B cell (primary cell): ENCODE measurements around the gene HPRT1.

ENCODE experiments used
- CTCF ChIP-seq: fragments of 200-600 bp; IDR thresholded peaks from one replicate; pipeline ENCODE4 v1.8.0; 2022; ENCODE audit warnings: antibody characterized with exemption, mild to moderate bottlenecking
- EZH2 ChIP-seq: IDR thresholded peaks from 2 replicates; pipeline ENCODE4 v1.6.1; 2012; ENCODE audit warnings: borderline replicate concordance, low read depth, mild to moderate bottlenecking, moderate library complexity, low read length; ENCODE audit not compliant: insufficient read depth, poor library complexity, severe bottlenecking

GRCh38 chrX:134533952-134534351 lies 74.0 kb downstream of the HPRT1 start:
- TF ChIP-seq CTCF (no peak), EZH2 (no peak)
